Esophagus muscularis mucosa (tissue), 3 donors: ENCODE results near the gene TPPP.
"Not testable (repeated sequence)": the region's sequence is repeated elsewhere in the genome, so short reads cannot be mapped to it uniquely, and the experiment has no call there.

Experiments used
- POLR2A ChIP-seq: fragments of 450-650 bp; IDR thresholded peaks from one replicate; pipeline ENCODE4 v1.6.1; 2017; ENCODE audit warnings: antibody characterized with exemption, moderate library complexity, mild to moderate bottlenecking, low read depth
- POLR2AphosphoS5 ChIP-seq, 2 donors: sonication (generic); formaldehyde crosslinking; IDR thresholded peaks; one replicate each; pipeline ENCODE4 v1.6.1; 2017; ENCODE audit warnings: antibody characterized with exemption in 2 of 2
- TF ChIP-seq, protein P1 (sequence below), 3 experiments: fragments of 200-600 bp in 2 of 3; fragments of 450-650 bp in 1 of 3; sonication (generic) in 2 of 3; IDR thresholded peaks; one replicate each; pipeline ENCODE4 v1.5.1; 2017 to 2019; ENCODE audit warnings: antibody characterized with exemption in 3 of 3, mild to moderate bottlenecking in 2 of 3, moderate library complexity in 1 of 3

DNA sequence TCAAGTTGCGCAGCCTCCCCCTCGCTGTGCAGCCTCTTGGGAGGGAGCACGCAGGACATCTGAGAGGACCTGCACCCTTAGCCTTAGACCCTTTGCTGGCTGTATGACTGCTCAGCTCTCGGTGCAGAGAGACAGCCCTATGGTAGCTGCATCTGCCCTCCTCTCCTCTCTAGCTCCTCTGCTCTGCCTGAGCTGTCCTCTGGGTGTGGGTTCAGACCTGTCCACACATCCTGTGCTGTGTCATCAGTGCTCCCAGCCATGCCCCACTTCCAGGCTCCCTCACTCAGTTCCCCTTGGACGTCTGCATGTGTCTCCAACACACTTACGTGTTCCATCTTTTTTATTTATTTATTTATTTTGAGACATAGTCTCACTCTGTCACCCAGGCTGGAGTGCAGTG is 30.7 kb upstream of the TPPP start:
- TF ChIP-seq POLR2AphosphoS5 (IDR thresholded peaks at IDR 0.05); POLR2A: not testable (repeated sequence)
- TF ChIP-seq, protein P1, sequence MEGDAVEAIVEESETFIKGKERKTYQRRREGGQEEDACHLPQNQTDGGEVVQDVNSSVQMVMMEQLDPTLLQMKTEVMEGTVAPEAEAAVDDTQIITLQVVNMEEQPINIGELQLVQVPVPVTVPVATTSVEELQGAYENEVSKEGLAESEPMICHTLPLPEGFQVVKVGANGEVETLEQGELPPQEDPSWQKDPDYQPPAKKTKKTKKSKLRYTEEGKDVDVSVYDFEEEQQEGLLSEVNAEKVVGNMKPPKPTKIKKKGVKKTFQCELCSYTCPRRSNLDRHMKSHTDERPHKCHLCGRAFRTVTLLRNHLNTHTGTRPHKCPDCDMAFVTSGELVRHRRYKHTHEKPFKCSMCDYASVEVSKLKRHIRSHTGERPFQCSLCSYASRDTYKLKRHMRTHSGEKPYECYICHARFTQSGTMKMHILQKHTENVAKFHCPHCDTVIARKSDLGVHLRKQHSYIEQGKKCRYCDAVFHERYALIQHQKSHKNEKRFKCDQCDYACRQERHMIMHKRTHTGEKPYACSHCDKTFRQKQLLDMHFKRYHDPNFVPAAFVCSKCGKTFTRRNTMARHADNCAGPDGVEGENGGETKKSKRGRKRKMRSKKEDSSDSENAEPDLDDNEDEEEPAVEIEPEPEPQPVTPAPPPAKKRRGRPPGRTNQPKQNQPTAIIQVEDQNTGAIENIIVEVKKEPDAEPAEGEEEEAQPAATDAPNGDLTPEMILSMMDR (IDR thresholded peaks at IDR 0.05) = not testable (repeated sequence)
